Effector CD8-positive, alpha-beta T cell (primary cell): ENCODE results near the gene PITRM1.

Experiments
- DNase-seq: peaks from one replicate; lab custom pipeline; 2025; lab: John Stamatoyannopoulos, UW

The PITRM1 gene

DNA sequence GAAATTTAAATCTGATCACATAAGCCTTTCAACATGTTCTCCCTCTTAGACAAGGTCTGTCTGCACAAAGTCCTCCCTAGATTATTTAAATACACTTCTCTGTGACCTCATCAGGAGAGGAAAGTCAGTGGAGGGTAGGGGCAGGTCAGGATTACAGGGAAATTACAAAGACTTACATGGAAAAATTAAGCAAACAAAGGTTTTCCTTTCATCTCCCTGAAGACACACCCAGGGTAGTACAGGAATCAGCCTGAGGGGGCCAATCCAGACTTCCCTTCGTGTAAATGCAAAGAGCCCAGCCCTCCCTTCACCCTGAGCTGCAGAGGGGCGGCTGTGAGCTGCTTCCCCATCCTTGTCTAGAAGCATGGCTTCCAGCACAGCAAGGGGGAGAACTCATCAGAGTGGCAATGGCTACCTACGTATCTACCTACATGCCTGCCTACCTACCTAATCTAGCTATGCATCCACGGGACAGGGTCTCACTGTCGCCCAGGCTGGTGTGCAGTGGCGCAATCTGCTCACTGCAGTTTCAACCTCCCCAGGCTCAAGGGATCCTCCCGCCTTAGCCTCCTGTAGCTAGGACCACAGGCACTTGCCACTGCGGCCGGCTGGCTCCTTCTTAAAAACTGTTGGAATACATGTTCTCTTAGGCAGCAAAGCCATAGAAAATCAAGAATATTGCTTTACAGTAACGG is 33.2 kb downstream of the PITRM1 start:
- no peak for DNase-seq

DNA sequence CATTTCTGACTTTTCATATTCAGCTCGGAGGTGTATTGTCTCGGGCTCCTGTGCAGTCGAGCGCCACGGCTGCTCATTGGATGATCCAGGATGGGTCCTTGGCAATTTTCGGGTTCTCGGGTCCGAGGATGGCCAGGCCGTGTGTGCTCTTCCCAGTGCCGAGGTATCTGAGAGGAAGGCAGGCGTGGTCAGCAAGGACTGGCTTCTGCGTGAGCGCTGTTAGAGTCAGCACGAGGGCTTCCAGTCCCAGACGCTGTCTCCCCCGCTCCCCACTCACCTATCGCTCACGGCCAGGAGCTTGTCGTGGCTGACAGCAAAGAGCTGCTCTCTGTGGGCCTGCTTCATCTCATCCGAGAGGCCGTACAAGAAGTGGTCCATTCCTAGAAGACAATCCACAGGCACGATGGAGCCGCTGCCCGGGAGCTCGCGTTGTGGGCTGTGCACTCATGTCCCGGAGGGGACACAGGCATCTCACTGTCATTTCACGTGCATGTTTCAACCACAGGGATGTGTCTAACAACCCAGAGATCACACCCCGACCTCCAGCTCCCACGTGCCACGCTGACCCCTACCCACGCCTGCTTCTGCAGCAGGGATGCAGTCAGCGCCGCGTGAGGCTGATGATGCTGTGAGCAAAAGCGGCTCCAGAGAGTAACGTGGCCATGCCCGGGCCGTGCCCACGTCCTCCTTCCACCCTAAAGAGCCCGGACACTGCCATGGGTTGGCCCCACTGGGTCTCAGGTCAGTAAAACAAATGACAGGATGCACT is 34.4 kb downstream of the PITRM1 start:
- DNase-seq, result no peak

DNA sequence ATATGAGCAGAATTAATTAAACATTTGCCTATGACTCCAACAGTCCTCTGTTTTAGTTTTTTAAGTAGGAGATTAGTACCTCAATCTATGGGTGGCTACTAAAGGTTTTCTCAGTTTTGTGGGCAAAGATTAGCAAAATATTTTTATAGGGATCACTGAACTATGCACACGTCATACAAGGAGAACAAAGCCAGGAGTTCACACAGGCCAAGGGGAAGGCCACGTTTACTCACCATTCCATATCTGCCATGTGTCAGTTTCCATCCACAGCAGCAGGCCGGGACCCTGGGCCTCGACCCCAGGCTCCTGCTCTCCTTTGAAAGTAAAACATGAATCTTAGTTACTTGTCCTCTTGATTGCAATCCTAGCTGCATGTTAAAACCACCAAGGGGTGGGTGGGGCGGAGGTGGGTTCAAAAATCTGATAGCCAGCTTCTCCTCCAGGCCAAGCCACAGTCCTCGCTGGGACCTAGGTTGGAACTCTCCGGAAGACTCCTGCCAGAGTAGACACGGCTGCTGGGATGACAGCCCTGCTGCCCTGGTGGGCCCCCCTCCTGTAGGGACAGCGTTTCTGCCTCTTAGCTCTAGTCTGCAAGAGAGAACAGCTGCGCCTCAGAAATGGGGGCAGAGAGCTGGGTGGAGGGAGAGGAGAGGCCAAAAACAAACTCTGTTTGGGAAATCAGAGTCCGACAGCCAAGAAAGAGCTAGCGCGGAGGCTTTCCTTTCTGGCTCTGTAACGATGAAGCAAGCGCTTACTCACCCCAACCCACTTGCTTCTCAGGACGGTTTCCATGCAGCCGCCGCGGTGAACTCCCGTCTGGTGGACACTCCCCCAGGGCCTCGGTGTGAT is 35.6 kb downstream of the PITRM1 start:
- no peak for DNase-seq

DNA sequence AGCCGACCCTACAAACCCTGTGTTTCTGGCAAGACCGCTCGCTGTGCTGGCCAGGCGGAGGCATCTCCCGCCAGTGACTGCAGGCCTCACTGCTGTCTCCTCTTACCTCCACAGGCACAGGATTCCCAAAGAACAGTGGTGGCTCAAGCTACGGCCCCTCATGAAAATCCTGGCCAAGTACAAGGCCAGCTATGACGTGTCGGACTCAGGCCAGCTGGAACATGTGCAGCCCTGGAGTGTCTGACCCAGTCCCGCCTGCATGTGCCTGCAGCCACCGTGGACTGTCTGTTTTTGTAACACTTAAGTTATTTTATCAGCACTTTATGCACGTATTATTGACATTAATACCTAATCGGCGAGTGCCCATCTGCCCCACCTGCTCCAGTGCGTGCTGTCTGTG is 36.2 kb downstream of the PITRM1 start:
- DNase-seq, result no peak

DNA sequence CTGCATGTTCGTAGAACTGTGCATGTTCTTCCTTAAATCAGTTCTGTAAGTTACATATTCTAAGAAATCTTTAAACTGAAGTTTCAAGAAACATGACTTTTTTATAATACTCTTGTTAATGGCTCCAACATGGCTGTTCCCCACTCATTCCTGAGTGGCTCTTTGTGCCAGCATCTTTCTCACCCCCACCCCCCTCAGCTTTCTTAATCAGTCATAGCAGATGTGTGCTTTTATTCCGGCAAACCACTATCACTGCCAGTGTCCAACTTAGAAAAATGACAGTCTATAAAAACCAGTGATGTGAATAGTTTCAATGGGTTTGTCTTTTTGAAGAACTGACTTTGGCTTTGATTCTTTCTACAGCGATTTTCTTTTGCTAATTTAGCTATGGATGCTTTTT is 37.6 kb downstream of the PITRM1 start:
- no peak for DNase-seq

DNA sequence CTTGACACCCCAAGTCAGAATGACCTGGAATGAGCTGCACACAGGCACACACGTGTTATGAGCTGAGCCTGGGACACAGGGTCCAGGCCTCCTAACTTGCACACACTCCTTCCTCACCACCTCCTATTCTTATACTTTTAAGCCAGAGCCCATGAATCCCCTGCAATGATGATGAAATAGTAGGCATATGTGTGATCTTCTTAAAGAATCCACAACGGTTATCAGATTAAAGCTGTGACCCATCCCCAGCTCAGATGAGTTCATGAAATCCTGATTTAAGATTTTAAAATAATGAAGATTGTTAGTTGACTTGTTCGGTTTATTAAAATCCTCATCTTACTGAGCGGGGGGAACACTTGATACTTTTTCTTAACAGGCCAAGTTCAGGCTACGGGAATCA is 38.6 kb downstream of the PITRM1 start:
- DNase-seq, result no peak

DNA sequence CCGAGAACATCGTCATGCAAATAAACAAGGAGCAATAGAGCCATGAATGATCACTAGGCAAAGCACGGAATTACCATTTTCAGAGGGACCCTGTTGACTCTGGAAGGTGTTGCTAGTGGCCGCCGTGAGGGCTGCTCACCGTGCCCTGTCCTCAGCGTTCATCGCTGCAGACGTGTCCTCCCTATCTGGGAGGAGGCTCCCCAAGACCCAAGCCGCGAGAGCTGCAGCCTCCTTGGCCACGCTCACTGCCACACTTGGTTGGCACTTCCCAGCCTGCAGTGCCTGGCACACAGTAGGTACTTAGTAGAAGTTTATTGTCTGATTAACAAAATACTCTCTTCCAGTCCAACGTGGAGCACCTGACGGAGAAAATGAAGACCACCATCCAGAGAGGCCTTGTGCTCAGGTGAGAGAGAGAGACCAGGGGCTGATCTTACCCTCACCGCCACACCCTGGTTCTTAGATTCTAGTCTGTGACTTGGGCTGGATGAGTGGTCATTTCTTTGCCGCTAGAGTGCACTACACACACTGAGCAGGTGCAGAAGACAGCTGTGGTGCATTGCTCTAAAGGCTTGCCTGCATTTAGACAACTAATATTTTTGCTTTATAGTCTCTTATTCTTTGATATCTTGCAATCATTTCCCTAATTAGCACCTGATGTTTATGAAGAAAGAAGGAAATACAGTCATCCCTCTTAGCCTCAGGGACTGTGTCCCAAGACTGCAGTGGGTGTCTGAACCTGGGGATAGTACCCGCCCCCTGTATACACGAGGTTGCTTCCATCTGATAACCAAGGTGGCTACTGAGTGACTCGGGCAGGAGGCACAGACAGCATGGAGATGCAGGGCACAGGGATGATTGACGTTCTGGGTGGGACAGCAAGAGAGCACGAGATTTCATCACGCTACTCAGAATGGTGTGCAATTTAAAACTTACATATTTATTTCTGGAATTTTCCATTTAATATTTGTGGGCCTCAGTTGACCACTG is 40.3 kb downstream of the PITRM1 start:
- no peak for DNase-seq

DNA sequence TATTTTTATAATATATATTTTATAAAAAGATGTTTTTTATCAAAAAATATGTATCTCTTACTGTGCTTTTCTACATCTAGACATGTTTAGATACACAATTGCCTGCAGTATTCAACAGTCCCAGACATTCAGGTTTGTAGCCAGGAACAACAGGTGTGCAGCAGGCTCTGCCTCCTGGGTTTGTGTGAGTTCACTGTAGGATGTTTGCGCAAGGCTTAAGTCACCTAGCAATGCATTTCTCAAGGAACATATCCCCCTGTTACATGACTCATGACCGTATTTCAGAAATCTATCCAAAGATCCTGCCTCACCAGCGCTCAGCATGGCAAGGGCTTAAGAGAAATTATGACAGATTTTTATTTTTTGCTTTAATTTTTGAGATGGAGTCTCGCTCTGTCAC is 41.5 kb downstream of the PITRM1 start:
- DNase-seq, result no peak

DNA sequence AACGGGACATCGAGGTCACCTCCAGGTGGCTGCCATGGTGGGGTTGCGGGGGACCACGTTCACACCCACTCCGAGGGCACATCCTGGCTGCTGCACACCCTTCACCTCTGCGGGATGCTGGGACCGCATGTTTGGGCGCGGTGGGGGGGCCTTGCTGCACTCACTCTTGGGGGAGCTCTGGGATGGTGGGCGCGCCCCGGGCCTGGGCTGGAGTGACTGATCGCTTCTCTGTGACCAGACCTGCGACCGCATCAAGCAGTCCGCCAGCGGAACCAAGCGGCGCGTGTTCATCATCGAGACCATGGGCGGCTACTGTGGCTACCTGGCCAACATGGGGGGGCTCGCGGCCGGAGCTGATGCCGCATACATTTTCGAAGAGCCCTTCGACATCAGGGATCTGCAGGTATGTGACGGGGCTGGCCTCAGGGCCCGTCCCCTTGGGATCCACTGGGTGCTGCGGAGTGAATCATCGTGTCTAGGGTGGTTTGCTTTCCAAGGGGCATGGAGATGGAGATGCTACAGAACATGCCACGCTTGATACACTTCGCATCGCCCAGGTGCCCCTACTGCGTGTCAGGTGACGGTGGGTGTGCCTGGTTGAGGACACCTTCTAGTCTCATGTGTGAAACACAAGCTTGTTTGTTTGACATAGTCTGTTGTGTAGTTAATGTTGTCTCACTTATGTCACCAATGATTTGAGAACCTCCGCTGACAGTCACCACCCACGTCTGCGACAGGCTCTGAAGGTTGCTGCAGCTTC is 42.8 kb downstream of the PITRM1 start:
- DNase-seq, result no peak

DNA sequence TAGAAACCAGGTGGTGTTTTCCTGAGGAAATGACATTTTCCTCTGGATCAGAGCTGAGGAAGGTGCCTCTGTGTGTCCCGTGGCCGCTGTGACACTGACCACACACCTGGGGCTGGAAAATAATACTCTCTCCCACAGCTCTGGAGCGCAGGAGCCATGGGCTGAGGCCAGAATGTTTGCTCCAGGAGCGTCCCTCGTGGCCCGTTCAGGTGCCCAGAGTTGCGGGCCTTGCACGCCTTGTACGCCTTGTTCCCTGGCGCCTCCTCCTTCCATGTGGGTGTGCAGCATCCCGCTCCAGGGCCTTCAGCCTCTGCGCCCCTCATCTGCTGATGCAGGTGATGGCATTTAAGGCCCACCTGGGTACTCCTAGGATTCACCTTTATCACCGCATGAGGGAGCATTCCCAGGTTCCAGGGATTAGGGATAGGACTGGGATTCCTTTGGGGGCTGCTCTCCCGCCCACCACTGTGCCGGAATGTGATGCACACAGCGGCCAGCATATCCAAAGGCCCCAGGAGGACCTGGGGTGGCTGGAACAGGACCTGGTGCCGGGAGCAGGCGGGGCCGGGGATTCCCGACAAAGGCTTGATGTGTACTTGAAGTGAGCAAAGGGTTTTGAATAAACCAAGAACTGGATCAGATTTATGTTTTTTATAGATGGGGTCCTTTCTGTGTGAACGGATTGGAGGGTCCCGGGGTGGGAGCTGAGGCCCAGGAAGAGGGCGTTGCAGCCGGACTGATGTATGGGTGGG is 44.0 kb downstream of the PITRM1 start:
- no peak for DNase-seq

DNA sequence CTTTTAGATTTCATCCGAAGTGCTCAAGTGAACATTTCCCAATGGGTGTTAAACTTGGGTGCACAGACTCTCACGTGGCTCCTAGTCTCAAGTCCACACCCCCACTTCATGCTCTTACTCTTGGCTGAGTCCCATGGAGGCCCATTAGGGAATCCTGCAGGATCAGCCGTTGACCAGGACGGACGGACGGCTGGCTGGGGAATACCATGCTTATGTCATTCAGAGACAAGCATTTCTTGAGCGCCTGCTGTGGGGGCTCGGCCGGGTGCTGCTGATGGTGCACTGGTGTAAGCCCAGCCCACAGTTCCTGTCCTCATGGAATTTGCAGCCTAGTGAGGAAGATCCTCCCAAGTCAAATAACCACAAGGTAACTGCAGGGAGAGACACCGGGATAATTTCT is 44.7 kb downstream of the PITRM1 start:
- DNase-seq, result no peak

DNA sequence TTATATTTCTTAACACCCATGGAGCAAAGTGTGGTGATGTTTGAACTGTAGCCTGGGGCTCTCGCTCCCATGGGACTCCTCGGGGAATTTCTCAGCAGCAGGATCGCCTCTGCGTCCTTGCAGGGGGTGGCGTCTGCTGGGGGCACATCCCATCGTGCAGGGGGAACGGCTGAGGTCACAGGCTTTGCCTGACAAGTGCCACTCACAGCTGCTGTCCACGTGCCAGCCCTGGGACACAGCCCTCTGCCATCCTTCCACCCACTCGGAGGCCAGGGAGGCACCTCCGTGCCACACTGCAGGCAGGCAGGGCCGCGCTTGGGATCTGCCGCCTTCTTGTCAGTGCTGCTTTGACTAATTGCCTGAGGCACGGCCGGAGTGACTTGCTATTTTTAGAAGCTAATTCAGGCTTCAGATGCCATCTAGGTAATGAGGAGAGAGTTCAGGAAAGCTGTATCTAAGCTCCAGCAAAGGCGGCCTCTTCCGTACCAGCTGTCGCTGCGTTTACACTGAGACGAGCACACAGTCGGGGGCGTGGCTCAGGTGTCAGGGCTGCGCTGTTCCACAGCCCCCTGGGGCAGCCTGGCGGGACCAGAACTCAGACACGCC is 45.7 kb downstream of the PITRM1 start:
- no peak for DNase-seq

DNA sequence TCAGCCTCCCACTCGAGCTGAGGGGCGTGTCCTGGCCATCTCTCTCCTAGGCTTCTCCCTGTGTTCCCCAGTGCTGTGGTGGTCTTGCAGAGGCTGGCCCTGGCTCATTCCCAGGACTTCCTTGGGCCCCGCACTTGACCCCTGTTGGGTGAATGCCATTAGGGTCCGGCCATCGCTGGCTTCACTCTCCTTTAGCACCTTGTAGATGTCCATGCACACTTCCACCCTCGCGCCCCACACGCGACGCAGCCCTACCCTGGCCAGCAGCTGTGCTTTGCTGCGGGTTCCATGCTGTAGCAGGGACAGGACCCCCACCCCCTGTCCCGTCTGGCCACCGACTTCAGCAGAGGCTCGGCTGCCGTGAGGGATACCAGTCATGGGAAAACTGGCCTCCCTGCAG is 46.3 kb downstream of the PITRM1 start:
- no peak for DNase-seq

DNA sequence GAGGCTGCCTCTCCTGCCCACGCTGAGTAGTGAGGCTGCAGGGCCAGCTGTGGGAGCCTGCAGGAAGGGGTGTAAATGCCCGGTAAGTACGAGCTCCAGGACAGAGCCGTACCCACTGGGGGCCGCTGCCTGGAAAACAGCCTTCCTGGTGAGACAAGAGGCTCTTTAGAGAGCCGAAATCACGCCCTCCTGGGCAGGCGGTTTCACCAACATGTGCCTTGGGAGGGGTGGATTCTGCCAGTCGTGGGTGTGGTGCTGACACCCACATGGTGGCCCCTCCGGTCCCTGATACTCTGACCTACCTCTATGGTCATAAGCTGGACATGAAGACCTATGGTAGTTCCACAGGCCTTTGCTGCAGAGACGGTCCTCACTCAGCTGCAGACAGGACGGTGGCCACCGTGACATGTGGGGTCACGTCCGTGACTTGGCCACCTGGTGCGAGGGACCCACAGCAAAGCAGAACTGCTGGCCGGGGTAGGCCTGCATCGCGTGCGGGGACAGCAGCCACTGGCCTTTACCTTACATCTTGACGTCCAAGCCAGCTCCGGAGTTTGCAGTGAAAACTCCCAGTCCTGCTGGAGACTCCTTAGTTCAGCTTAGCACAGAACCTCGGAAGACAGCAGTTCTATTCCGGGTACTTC is 46.9 kb downstream of the PITRM1 start:
- DNase-seq, result no peak

DNA sequence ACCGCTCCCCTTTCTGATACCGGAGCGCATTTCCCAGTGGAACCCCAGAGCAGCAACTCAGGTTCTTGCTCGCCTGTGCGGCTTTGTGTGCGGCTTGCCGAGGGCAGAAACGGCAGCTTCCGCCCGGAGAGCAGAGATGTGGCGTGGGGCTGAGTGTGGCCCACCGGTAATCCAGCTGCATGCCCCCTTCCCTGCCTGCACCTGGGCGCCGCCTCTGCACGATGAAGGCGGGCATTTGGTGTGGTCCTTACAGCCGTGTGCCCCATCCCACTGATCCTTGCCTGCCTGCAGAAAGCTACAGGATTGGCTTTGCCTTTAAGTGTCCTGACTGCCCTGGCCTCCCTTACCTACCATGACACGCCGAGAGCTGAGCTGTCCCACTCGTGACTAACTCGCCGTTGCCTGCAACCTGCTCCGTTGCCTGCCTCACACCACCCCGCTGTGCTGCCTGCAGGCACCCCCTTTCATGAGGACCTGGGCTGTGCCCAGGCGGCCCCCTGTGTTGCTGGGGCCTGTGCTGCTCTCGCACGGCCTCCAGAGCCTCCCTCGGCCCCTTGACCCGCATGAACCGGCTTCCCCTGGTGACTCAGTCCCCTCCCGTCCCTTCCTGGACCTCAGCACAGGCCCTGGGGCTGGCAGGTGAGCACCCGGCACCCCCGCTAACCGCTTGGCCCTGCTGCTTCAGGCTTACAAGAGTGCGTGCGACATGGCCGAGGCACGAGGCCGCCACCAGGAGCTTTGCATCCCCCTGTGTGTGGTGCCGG is 48.0 kb downstream of the PITRM1 start:
- DNase-seq, result no peak

DNA sequence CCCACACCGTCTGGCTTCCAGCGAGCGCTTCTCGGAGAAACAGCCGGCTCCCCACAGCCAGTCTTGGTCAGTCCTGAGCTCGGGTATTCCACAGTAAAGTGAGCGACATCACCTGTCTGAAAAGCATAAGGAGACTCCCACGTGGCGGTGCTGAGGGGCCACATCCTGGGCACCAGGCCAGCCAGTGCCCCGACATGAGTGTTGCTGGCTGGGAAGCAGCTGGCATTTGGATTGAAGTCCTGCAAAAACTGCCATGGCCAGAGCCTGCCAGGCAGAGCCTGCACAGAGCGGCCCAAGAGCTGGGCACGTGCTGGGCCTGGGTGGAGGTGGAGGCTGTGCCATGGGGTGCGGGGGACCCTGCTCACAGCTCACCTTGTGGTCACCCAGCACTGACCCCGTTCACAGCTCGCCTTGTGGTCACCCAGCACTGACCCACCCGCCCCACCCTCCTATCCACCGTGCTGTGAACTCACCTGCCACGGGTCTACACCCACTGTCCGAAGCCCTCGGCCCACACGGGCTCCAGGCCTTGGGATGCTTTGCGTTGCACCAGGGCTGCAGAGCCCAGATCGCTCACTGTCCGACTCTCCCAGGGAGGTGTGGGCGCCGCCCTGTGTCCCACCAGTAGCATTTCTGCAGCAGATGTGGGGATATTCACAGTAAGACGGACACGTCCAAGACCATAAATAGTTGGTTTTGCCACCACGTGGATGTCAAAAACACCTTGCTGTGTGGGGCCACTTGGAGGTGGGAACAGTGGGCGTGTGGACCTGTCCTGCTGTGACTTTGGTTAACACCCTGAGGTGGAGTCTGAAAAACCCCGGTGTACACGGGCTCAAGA is 48.8 kb downstream of the PITRM1 start:
- no peak for DNase-seq

DNA sequence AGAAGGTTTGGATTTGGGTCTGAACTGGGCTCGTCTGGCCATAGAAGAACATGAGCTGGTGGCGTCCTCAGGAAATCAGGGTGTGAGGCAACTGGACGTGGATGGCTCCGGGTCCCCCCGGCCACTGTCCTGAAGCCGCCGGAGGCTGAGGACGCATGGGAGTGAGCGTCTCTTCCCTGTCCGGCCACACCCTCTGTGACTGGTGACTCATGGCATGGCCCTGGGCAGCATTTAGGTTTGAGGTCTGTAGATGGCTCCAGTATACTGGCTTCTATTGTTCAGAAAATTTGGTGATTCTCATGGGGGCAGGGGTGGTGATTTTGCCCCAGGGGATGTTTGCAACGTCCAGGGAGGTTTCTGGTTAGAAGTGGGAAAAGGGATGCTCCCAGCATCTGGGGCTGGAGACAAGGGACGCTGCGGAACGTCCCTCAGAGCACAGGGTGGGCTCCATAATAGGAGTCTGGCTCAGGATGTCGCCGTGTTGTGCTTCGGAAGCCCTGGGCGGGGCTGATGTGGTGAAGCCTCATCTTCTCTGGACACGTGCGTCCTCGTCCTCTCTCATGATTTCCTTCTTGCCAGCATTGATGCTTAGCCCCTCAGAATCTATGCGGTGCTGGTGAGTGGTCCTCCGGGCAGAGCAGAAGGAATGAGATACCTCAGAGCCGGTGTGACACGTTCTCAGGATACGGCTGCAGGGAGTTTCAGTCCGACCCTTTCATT is 49.9 kb downstream of the PITRM1 start:
- DNase-seq, result no peak
